Pons (tissue), 1 donor: ENCODE results near the gene NCKAP1.
A peak's percentile ranks its signal among the peaks of the same experiment; 100 is the strongest.
"Not testable (repeated sequence)": the region's sequence is repeated elsewhere in the genome, so short reads cannot be mapped to it uniquely, and the experiment has no call there.

Source experiments
- DNase-seq: peaks from one replicate; pipeline ENCODE4 v3.0.0-alpha.2; 2016; ENCODE audit warnings: low spot score

NCKAP1 gene, protein sequence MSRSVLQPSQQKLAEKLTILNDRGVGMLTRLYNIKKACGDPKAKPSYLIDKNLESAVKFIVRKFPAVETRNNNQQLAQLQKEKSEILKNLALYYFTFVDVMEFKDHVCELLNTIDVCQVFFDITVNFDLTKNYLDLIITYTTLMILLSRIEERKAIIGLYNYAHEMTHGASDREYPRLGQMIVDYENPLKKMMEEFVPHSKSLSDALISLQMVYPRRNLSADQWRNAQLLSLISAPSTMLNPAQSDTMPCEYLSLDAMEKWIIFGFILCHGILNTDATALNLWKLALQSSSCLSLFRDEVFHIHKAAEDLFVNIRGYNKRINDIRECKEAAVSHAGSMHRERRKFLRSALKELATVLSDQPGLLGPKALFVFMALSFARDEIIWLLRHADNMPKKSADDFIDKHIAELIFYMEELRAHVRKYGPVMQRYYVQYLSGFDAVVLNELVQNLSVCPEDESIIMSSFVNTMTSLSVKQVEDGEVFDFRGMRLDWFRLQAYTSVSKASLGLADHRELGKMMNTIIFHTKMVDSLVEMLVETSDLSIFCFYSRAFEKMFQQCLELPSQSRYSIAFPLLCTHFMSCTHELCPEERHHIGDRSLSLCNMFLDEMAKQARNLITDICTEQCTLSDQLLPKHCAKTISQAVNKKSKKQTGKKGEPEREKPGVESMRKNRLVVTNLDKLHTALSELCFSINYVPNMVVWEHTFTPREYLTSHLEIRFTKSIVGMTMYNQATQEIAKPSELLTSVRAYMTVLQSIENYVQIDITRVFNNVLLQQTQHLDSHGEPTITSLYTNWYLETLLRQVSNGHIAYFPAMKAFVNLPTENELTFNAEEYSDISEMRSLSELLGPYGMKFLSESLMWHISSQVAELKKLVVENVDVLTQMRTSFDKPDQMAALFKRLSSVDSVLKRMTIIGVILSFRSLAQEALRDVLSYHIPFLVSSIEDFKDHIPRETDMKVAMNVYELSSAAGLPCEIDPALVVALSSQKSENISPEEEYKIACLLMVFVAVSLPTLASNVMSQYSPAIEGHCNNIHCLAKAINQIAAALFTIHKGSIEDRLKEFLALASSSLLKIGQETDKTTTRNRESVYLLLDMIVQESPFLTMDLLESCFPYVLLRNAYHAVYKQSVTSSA

GRCh38 chr2:183038341-183039300 lies at the start of gene NCKAP1:
NCKAP1 (minus strand) TSS chr2:183038457; CDS start chr2:183038099, 358 bp downstream.
- DNase-seq = peak; percentile 49

GRCh38 chr2:183081911-183082310 lies 43.7 kb upstream of the NCKAP1 start:
- DNase-seq = no peak

- peak; percentile 53 for DNase-seq
Measured at GRCh38 chr2:183079139-183079775, 41.0 kb upstream of the NCKAP1 start.

- DNase-seq = peak; percentile 98
Measured at GRCh38 chr2:183078464-183079138, 40.3 kb upstream of the NCKAP1 start, which contains the start of gene DUSP19. DUSP19 (plus strand) TSS chr2:183078747; CDS start chr2:183078934, 187 bp downstream.

- no peak for DNase-seq
Measured at GRCh38 chr2:183078163-183078463, 39.9 kb upstream of the NCKAP1 start.

DNA sequence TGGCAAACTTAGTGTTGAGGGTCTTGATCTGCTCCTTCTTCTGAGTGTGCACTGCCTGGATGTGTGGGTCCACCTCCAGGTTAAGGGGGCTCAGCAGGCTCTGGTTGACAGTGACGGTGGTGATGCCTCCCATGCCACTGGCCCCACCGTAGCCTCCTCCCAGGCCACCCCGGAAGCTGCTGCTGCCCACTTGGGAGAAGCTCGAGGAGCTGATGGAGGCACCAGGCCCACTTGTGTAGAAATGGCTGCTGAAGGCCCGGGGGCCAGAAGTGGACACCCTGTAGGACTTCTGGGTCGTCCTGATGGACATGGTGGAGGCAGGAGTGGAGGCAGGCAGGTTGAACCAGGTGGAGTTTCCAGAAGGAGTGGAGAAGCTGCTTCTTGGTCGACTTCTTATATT lies 33.9 kb upstream of the NCKAP1 start:
- no peak for DNase-seq

GRCh38 chr2:183070942-183071844 lies 32.9 kb upstream of the NCKAP1 start:
- DNase-seq = no peak

- DNase-seq = no peak
Measured at GRCh38 chr2:183069174-183069573, 30.9 kb upstream of the NCKAP1 start.

DNA sequence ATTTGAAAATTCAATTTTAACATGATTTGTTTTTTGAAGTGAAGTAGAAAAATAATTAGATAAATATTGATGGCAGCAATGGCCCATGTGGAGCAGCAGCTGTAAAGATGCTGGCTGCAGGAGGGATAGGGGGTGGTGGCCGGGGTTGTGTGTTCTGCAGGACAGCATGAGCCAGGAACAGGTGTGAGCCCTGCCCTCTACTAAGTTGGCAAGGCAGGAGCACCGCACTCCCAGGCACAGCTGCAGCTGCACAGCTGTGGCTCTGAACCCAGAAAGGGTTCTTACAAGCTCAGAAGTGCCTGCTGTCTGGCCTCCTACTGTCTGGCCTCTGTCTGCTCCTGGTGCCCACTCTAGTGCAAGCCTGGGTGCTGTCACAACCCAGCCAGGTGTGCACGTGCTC lies 30.3 kb upstream of the NCKAP1 start:
- no peak for DNase-seq

DNA sequence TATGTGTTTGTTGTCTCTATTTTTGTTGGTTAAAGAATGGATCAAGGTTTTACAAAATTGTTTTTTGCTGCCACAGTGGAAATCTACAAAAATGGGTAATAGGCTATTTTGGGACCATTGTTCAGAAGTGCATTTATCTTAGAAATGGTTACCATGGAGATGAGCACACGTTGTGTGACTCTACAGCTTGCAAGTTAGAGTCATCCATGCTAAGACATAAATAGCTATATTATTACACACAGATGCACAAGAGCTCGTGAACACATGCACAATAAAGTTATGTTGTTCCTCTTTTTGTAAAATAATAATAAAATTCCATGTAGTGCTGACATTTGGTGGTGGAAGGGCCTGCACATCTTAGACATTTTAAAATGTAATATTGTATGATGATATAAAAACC lies 24.8 kb upstream of the NCKAP1 start:
- DNase-seq = no peak

DNA sequence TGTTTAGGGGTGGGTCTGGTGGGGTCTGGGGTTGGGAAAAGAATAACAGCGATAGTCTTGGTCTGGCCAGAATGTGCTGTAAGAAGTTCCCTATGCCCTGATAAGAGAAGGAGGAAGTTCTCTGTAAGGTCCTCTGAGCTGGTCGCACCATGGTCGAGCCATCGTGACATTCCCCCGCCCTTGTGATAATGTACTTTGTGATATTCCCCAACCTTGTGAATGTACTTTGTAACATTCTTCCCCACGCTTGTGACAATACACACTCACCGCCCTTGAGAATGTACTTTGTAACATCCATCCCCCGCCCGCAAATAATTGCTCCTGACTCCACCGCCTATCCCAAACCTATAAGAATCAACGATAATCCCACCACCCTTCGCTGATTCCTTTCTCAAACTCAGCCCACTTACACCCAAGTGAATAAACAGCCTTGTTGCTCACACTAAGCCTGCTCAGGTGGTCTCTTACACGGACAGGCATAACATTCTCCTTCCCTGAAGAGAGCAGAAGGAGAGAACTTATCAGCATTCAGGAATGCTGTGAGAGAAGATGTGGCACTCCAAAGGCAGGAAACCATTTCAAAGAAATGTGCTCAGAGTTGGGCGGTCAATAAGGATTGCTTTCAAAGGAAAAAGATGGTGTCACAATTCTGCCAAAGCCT lies 22.4 kb upstream of the NCKAP1 start:
- DNase-seq = no peak

GRCh38 chr2:183059561-183059960 lies 21.3 kb upstream of the NCKAP1 start:
- DNase-seq = no peak

DNA sequence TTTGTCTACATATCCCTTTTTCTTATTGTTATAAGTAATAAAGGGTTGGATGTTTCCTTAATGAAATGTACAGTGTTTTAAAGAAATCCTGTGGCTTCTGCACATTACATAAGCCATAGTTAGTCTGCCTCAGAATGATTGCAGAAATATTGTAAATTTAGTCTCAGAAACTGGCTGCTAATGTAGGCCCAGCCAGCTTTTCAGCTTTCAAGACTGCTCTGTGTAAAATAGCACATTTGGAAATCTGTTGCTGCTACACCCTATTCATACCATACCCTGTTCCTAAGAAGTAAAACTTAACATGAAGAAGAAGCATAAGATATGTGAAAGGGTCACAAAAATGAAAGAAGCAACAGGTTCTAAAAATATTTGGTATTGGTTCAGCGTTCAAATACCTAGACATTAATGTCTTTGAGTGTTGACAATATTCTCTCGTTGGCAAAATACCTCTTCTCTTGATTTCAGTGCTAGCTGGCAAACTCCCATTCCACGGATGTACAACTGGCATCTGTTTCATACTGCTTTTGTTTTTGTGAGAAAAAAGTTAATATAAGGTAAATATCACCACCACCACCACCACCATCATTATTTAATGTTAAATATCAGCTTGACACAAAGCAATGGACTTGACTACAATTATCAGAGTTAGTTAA lies 19.2 kb upstream of the NCKAP1 start:
- DNase-seq = no peak

DNA sequence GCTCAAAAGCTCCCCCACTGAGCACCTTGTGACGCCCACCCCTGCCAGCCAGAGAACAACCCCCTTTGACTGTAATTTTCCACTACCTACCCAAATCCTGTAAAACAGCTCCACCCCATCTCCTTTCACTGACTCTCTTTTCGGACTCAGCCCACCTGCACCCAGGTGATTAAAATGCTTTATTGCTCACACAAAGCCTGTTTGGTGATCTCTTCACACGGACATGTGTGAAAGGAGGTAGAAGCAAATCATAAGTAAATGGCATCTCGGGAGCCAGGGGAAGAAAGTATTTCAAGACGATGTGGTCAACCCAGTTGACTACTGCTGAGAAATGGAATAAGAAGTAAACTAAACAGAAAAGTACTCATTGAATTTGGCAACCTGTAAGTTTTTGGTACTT lies 11.2 kb upstream of the NCKAP1 start:
- DNase-seq = no peak

DNA sequence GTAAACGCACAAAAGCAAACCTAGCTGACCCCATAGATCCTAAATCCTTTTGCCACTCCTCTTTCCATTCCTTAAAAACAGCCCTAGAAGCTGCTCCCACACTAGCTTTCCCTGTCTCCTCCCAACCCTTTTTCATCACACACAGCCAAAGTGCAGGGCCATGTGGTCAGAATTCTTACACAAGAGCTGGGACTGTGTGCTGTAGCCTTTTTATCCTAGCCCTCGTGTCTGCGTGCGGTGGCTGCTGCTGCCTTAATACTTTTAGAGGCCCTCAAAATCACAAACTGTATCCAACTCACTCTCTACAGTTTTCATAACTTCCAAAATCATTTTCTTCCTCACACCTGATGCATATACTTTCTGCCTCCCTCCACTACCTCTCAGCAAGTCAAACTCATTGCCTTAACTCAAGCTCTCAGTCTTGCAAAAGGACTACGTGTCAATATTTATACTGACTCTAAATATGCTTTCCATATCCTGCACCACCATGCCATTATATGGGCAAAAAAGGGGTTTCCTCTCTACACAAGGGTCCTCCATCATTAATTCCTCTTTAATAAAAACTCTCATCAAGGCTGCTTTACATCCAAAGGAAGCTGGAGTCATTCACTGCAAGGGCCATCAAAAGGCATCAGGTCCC lies 9.3 kb upstream of the NCKAP1 start:
- not testable (repeated sequence) for DNase-seq

- not testable (repeated sequence) for DNase-seq
Measured at GRCh38 chr2:183043580-183043979, 5.3 kb upstream of the NCKAP1 start.

- DNase-seq = no peak
Measured at GRCh38 chr2:183040604-183041003, 2.3 kb upstream of the NCKAP1 start.
